Activated CD8-positive, alpha-beta memory T cell treated with anti-CD3 and anti-CD28 coated beads for 36 hours (primary cell): Measurements from ENCODE around the gene ST13. TPM values are rescaled to one million over a fixed set of nuclear protein-coding genes. Genes with fewer than 3 reads are reported as not detected.
"Not testable (repeated sequence)": the region's sequence is repeated elsewhere in the genome, so short reads cannot be mapped to it uniquely, and the experiment has no call there.

Experiments used
- CTCF ChIA-PET: fragments of 350-600 bp; sonication (Branson Sonifier 250); formaldehyde crosslinking; loops from one replicate; lab custom pipeline; 2021; ENCODE audit warnings: antibody characterized with exemption; lab: Charles Lee
- POLR2A ChIA-PET: fragments of 350-600 bp; sonication (Branson Sonifier 250); formaldehyde crosslinking; loops from one replicate; lab custom pipeline; 2021; ENCODE audit warnings: antibody characterized with exemption; lab: Charles Lee
- total RNA-seq, 2 experiments: library from RNA; stranded (reverse); gene quantifications; one replicate each; pipeline ENCODE4 v1.2.3, GENCODE V29; 2021

The ST13 gene
- 100 to 1,000 TPM; 205 to 209 TPM for total RNA-seq

DNA sequence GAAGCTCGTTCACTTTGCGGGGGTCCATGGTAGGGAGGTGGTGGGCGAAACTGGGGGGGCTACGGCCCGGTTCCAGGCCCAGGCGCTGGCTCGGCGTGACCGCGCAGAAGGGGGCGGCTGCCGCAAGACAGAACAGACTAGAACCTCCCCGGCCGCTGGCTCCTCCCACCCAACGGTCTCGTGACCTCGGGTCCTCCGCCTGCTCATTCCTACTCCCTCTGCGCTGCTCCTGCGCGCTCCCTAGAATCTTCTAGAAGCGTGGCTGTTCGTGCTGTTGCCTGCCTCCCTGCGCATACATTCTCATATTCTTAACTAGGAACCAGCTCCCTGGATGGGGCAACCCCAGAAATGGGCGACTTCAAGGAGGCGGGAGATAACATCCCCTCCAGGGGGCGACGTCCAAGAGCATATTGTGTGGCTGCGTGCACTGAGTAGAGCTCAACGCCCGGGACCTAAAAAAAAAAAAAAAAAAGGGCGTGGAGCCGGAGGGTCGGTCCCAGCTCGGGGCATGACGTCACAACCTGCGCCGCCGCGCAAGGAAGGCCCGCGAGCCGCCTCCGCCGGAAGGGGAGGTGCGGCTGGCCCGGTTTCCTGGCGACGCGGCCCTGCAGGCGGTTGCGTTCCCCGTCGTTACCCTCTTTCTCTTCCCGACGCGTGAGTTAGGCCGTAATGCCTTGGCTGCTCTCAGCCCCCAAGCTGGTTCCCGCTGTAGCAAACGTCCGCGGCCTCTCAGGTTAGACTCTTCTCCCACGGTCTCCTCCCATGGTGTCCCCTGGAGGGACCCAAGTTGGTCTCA is at the start of gene ST13, which contains the start of gene XPNPEP3:
TSS of gene ST13 (minus strand) at position 127 of the 796 bp plus-strand sequence. CDS start at position 28, 99 bp downstream.
TSS of gene XPNPEP3 (plus strand) at position 636 of the 796 bp plus-strand sequence. CDS start at position 670, 34 bp downstream.
- CTCF ChIA-PET: interaction anchor here (1.0 to 1.7 kb wide), 4 partner anchors 10 to 212 kb away, joined by 4 to 7 read pairs (median 4); no protein-coding TSS in a partner anchor

DNA sequence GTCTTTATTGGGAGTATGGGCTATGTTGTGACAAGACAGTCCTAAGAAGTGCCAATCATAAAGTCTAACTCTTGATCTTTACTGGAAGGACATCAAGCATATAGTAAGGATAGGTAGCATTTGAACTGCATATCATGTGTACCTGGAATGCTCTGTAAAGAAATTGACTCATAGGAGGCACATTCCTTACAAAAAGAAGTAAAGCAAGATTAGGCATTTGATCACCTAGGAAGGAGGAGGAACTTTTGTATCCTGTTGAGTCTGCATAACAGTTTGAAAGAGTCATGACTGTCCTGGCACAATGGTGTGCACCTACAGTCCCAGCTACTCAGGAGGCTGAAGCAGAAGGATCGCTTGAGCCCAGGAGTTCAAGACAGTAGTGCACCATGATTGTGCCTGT is 47.7 kb upstream of the ST13 start:
- CTCF ChIA-PET: interaction anchor here (1.4 kb wide), 1 partner anchor 25 kb away, joined by 4 read pairs; no protein-coding TSS in a partner anchor
- POLR2A ChIA-PET: no interaction called here

More for the DNA sequence above, at the start of gene ST13, which contains the start of gene XPNPEP3:
- POLR2A ChIA-PET: interaction anchor here (0.6 to 1.1 kb wide), 7 partner anchors 36 to 1417 kb away, joined by 3 to 7 read pairs (median 4); no protein-coding TSS in a partner anchor

DNA sequence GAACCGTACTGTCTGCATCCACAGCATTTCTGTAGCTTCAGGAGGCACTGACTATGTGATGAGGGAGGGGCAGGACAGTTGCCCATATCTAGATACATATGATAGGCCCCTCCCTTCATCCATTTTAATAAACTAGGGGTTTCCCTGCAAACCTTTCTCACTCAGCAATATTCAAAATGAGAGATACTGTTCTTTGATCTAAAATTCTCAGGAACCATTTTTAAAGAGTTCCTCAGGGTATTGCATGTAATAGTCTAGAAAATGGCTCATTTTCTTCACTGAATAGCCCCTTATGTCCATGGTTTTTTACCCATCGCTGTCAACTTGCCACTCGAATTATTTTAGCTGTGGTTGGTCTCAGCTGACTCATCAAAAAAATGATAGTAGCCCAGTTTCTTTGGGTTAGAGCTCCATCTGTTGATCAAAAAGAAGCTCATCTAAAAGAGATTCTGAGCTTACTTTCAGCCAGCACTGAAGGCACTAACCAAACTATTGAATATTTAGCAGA is 42.5 kb upstream of the ST13 start:
- CTCF ChIA-PET: interaction anchor here (0.7 to 1.8 kb wide), 13 partner anchors 9 to 1448 kb away, joined by 3 to 9 read pairs (median 4); partner anchors contain the start of gene ST13
- POLR2A ChIA-PET: interaction anchor here (1.0 kb wide), 1 partner anchor 79 kb away, joined by 3 read pairs; no protein-coding TSS in a partner anchor

- CTCF ChIA-PET: no interaction called here
- POLR2A ChIA-PET: interaction anchor here (0.6 kb wide), 1 partner anchor 146 kb away, joined by 3 read pairs; no protein-coding TSS in a partner anchor
Measured at GRCh38 chr22:40894417-40894816, 38.0 kb upstream of the ST13 start.

DNA sequence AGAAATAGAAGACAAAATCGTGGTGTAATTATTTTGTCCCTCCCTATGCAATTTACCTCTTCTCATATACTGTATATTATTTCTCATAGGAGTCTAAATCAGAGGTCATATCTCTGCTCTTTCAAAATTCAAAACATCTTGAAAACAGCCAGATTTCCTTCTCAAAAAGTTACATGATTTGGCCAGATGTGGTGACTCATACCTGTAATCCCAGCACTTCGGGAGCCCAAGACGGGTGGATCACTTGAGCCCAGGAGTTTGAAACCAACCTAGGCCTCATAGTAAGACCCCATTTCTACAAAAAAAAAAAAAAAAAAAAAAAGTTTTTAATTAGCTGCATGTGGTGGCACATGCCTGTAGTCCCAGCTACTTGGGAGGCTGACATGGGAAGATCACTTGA is 34.4 kb upstream of the ST13 start:
- CTCF ChIA-PET: no interaction called here
- POLR2A ChIA-PET: interaction anchor here (0.7 kb wide), 1 partner anchor 276 kb away, joined by 12 read pairs; no protein-coding TSS in a partner anchor

- POLR2A ChIA-PET: no interaction called here
- CTCF ChIA-PET: no interaction called here
Measured at GRCh38 chr22:40889116-40889515, 32.7 kb upstream of the ST13 start.

DNA sequence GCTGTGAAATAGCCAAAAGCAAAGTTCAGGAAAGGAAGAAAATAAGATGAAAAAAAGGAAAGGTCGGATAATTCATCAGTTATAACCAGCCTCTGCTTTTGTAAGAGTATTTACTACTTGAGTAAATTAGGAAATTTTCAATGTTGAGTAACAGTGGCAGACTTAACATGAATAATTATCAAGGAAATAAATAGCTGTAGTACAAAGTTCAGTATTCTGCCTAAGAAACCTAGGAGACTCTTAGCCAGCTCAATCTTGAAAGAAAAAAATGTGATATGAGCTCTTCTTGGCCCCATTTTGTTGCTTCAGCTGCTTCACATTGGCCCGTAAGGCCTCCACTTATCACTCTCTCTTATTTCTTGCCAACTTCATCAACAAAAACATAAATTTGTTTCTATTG is 22.5 kb upstream of the ST13 start:
- POLR2A ChIA-PET: no interaction called here
- CTCF ChIA-PET: no interaction called here

DNA sequence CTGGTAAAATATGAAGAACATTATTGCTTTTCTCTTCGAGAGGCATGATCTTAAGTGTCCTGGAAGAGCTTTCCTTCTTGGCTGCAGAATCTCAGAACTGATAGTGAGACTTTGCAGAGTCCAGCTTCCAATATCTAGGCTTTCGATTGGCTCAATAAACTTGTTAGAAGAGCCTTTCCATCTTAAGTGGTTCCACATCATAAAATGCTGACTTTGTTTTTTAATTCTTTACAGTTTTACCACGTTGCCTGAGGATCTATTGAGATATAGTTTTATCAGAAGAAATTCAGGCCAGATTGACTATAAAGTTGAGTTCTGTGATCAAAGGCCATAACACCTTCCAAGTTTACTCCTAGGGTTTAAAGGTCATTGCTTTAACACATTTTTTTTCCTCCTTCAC is 21.0 kb upstream of the ST13 start:
- CTCF ChIA-PET: no interaction called here

GRCh38 chr22:40876907-40877306 is 20.5 kb upstream of the ST13 start:
- ChIA-PET POLR2A (no interaction called here), CTCF (interaction anchor here (0.5 kb wide), 1 partner anchor 19 kb away, joined by 3 read pairs; no protein-coding TSS in a partner anchor)

More for the DNA sequence above, 21.0 kb upstream of the ST13 start:
- POLR2A ChIA-PET: no interaction called here

- ChIA-PET CTCF (no interaction called here), POLR2A (no interaction called here)
Measured at GRCh38 chr22:40875111-40875510, 18.7 kb upstream of the ST13 start.

DNA sequence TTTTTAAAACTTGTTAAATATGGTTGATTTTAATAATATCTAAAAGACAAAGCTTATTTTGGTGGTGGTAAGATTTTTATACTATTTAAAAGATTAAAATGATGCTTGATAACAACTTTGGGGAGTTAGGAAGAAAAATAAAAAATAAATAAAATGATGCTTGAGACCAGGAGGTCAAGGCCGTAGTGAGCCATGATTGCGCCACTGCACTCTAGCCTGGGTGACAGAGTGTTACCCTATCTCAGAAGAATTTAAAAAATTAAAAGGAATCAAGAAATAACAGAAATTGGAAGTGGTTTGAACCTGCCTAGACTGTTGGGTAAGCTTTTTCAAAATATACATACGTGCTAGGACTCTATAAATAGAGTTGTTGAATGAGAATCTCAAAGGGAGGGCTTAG is 17.6 kb upstream of the ST13 start:
- POLR2A ChIA-PET: no interaction called here

GRCh38 chr22:40868379-40868778 is 11.9 kb upstream of the ST13 start:
- CTCF ChIA-PET, POLR2A ChIA-PET: not testable (repeated sequence)

More for the DNA sequence above, 17.6 kb upstream of the ST13 start:
- CTCF ChIA-PET: no interaction called here

- ChIA-PET CTCF (interaction anchor here (0.8 kb wide), 1 partner anchor 10 kb away, joined by 7 read pairs; the partner anchor contains the start of genes ST13 and XPNPEP3), POLR2A (no interaction called here)
Measured at GRCh38 chr22:40867109-40867508, 10.7 kb upstream of the ST13 start.

DNA sequence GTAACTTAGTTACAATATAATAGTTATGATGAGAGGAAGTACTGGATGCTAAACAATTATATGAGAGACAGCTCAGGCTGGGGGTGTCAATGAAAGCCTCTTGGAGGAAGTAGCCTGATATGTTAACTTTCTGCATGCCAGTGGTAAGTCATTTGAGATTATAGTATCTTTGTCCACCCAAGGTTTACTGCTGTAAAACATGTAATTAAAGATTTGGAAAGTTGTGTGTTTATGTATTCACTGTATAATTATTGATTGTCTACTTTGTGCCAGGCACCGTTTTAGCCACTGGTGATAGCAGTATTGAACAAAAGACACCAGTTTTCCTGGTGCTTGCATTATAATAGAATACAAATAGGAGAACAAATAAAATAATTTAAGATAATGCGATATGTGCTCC is 6.1 kb upstream of the ST13 start:
- ChIA-PET CTCF (no interaction called here), POLR2A (no interaction called here)

DNA sequence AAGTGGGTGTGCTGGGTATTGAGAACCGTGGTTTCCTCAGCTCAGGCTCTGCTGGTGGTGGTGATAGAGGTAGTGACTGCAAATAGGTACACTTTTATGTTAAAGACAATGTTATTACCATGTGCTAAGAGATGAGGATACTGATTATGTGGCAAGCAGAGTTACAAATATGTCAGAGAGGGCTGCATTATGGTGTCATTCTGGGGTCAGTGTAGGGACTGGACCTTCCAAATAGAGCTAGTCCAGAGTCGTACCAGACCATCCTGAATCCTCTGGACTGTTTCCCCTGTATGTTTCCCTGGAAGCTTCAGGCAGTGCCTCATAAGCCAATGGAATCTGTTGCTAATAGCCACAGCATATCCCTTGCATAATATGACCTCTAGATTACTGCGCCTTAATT is 5.6 kb upstream of the ST13 start, which contains the start of gene DNAJB7:
TSS of gene DNAJB7 (minus strand) at position 101 of the 400 bp plus-strand sequence. CDS start 119 bp downstream, outside the sequence.
- POLR2A ChIA-PET: interaction anchor here (0.6 kb wide), 1 partner anchor 25 kb away, joined by 8 read pairs; no protein-coding TSS in a partner anchor
- CTCF ChIA-PET: no interaction called here

- POLR2A ChIA-PET: interaction anchor here (0.9 to 1.1 kb wide), 4 partner anchors 36 to 511 kb away, joined by 3 to 7 read pairs (median 5); no protein-coding TSS in a partner anchor
- CTCF ChIA-PET: interaction anchor here (1.5 to 1.7 kb wide), 2 partner anchors 9 to 213 kb away, joined by 4 to 7 read pairs; no protein-coding TSS in a partner anchor
Measured at GRCh38 chr22:40857309-40857855, 943 bp upstream of the ST13 start.

DNA sequence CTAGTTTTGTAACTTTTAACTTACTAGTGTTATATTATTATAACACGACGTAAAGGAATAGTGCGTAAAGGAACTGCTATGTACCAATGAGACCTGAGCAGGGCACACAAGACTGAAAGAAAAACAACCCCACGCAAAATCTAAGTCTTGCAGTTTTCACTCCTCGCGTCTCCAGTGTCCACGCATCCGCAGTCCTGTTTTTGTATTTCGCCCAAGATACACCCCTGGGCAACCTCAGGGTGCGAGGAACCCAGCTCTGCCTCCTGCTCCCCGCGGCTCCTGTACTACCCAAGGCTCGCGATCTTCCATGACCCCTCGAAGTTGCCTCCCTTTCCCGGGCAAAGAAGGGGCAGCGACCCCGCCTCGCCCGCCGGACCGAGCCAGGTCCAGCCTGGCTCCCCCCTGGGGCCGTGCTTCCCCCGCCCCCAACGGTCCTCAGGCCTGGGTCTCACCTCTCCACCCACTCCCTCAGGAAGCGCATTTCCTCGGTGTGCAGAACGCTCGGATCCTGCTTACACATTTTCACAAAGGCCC is 393 bp downstream of the ST13 start:
- CTCF ChIA-PET: interaction anchor here (1.0 to 1.7 kb wide), 4 partner anchors 11 to 212 kb away, joined by 4 to 7 read pairs (median 4); no protein-coding TSS in a partner anchor
- POLR2A ChIA-PET: interaction anchor here (0.6 to 1.1 kb wide), 6 partner anchors 35 to 1418 kb away, joined by 3 to 7 read pairs (median 4); no protein-coding TSS in a partner anchor

DNA sequence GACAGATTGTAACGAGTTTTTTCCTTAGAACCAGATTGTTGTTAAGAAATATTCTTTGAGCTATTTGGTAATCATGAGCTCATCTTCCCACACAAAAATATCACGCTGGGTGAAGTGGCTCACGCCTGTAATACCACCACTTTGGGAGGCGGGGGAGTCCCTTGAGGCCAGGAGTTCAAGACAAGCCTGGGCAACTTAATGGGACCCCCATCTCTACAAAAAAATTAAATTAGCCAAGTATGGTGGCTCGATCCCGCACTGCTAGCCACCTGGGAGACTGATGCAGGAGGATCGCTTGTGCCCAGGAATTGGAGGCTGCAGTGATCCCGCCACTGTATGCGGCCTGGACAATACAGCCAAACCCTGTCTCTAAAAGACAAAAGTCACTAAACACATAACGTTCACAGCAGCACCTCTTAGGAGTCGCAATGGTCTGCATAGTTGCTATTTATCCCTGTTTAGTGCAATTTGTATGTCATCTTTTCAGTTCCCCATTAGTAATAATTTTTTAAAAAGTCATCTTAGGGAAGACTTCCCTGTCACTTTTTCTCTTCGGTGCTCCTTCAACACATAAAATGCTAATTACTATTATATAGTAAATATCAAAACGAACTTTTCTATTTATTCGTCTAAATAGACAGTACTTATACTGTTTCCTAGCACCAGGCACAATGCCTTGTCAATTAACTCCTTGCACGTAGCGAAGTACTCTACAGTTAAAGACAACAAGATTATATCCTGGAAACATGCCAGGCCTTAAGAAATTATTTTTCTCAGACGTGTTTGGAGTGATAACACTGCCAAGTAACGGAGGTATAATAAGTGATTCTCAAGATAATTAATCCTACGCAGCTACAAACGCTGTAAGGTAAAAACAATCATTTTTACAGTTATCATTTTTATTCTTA is 1.1 kb downstream of the ST13 start:
- POLR2A ChIA-PET: no interaction called here
- CTCF ChIA-PET: interaction anchor here (0.5 to 1.4 kb wide), 4 partner anchors 44 to 1753 kb away, joined by 3 to 4 read pairs (median 4); no protein-coding TSS in a partner anchor
